ENCODE data around the gene IDH3A.

IDH3A gene

GRCh38 chr15:78171864-78172472, 22.8 kb downstream of the IDH3A start:
- H3K9me3 ChIP-seq (ENCODE audit: insufficient read depth, low read depth, low read length), result no peaks in the 10 kb centered on the region

GRCh38 chr15:78174401-78174800, 25.2 kb downstream of the IDH3A start:
- Histone ChIP-seq H3K9me3 (ENCODE audit: insufficient read depth, low read depth, low read length) (no peaks in the 10 kb centered on the region), H3K27ac (ENCODE audit: low read length) (no peak overlapping the region), H3K9ac (ENCODE audit: low read depth, low read length) (no peak overlapping the region), H3K27me3 (ENCODE audit: insufficient read depth, low read length) (no peaks in the 10 kb centered on the region), H3K4me1 (ENCODE audit: insufficient read depth, low read length) (no peaks in the 10 kb centered on the region), H3K4me3 (ENCODE audit: low read length) (no peak overlapping the region), H3K36me3 (ENCODE audit: insufficient read depth, low read depth, low read length) (peaks cover 32% of the 10 kb centered on the region)

More at GRCh38 chr15:78171864-78172472, 22.8 kb downstream of the IDH3A start:
- Histone ChIP-seq H3K4me3 (ENCODE audit: low read length) (no peak overlapping the region), H3K4me1 (ENCODE audit: insufficient read depth, low read length) (no peaks in the 10 kb centered on the region), H3K9ac (ENCODE audit: low read depth, low read length) (no peak overlapping the region), H3K27ac (ENCODE audit: low read length) (no peak overlapping the region), H3K27me3 (ENCODE audit: insufficient read depth, low read length) (no peaks in the 10 kb centered on the region), H3K36me3 (ENCODE audit: insufficient read depth, low read depth, low read length) (peaks cover 48% of the 10 kb centered on the region)

GRCh38 chr15:78175330-78175729, 26.2 kb downstream of the IDH3A start:
- H3K9me3 ChIP-seq (ENCODE audit: insufficient read depth, low read depth, low read length), result no peaks in the 10 kb centered on the region
- H3K4me3 ChIP-seq (ENCODE audit: low read length), result no peak overlapping the region

GRCh38 chr15:78177447-78177873, 28.3 kb downstream of the IDH3A start:
- H3K27me3 ChIP-seq (ENCODE audit: insufficient read depth, low read length), result no peaks in the 10 kb centered on the region
- no peak overlapping the region for H3K27ac ChIP-seq (ENCODE audit: low read length)
- H3K9ac ChIP-seq (ENCODE audit: low read depth, low read length), result no peak overlapping the region
- H3K36me3 ChIP-seq (ENCODE audit: insufficient read depth, low read depth, low read length), result peaks cover 4% of the 10 kb centered on the region; the same call in 1 of the 2 replicates
- H3K9me3 ChIP-seq (ENCODE audit: insufficient read depth, low read depth, low read length), result no peaks in the 10 kb centered on the region
- H3K4me3 ChIP-seq (ENCODE audit: low read length), result no peak overlapping the region
- no peaks in the 10 kb centered on the region for H3K4me1 ChIP-seq (ENCODE audit: insufficient read depth, low read length)

More at GRCh38 chr15:78175330-78175729, 26.2 kb downstream of the IDH3A start:
- Histone ChIP-seq H3K9ac (ENCODE audit: low read depth, low read length) (no peak overlapping the region), H3K27ac (ENCODE audit: low read length) (no peak overlapping the region), H3K27me3 (ENCODE audit: insufficient read depth, low read length) (no peaks in the 10 kb centered on the region), H3K36me3 (ENCODE audit: insufficient read depth, low read depth, low read length) (peaks cover 23% of the 10 kb centered on the region), H3K4me1 (ENCODE audit: insufficient read depth, low read length) (no peaks in the 10 kb centered on the region)

- Histone ChIP-seq H3K4me1 (ENCODE audit: insufficient read depth, low read length) (no peaks in the 10 kb centered on the region), H3K9me3 (ENCODE audit: insufficient read depth, low read depth, low read length) (no peaks in the 10 kb centered on the region), H3K27me3 (ENCODE audit: insufficient read depth, low read length) (no peaks in the 10 kb centered on the region), H3K36me3 (ENCODE audit: insufficient read depth, low read depth, low read length) (no peaks in the 10 kb centered on the region; the same call in 1 of the 2 replicates), H3K9ac (ENCODE audit: low read depth, low read length) (no peak overlapping the region), H3K4me3 (ENCODE audit: low read length) (no peak overlapping the region), H3K27ac (ENCODE audit: low read length) (no peak overlapping the region)
Observed at GRCh38 chr15:78178064-78178463, 28.9 kb downstream of the IDH3A start.

GRCh38 chr15:78179286-78179840, 30.2 kb downstream of the IDH3A start:
- no peaks in the 10 kb centered on the region for H3K9me3 ChIP-seq (ENCODE audit: insufficient read depth, low read depth, low read length)
- no peak overlapping the region for H3K4me3 ChIP-seq (ENCODE audit: low read length)
- no peaks in the 10 kb centered on the region for H3K27me3 ChIP-seq (ENCODE audit: insufficient read depth, low read length)
- no peaks in the 10 kb centered on the region for H3K4me1 ChIP-seq (ENCODE audit: insufficient read depth, low read length)
- no peaks in the 10 kb centered on the region for H3K36me3 ChIP-seq (ENCODE audit: insufficient read depth, low read depth, low read length)
- H3K9ac ChIP-seq (ENCODE audit: low read depth, low read length), result no peak overlapping the region
- H3K27ac ChIP-seq (ENCODE audit: low read length), result no peak overlapping the region

- Histone ChIP-seq H3K36me3 (ENCODE audit: insufficient read depth, low read depth, low read length) (no peaks in the 10 kb centered on the region), H3K4me3 (ENCODE audit: low read length) (no peak overlapping the region), H3K9me3 (ENCODE audit: insufficient read depth, low read depth, low read length) (no peaks in the 10 kb centered on the region), H3K27me3 (ENCODE audit: insufficient read depth, low read length) (no peaks in the 10 kb centered on the region), H3K4me1 (ENCODE audit: insufficient read depth, low read length) (no peaks in the 10 kb centered on the region), H3K27ac (ENCODE audit: low read length) (no peak overlapping the region), H3K9ac (ENCODE audit: low read depth, low read length) (no peak overlapping the region)
Observed at GRCh38 chr15:78179906-78180305, 30.7 kb downstream of the IDH3A start.

GRCh38 chr15:78182336-78182700, 33.2 kb downstream of the IDH3A start:
- Histone ChIP-seq H3K27me3 (ENCODE audit: insufficient read depth, low read length) (no peaks in the 10 kb centered on the region), H3K4me1 (ENCODE audit: insufficient read depth, low read length) (no peaks in the 10 kb centered on the region), H3K36me3 (ENCODE audit: insufficient read depth, low read depth, low read length) (no peaks in the 10 kb centered on the region), H3K4me3 (ENCODE audit: low read length) (no peak overlapping the region), H3K9ac (ENCODE audit: low read depth, low read length) (no peak overlapping the region), H3K27ac (ENCODE audit: low read length) (no peak overlapping the region), H3K9me3 (ENCODE audit: insufficient read depth, low read depth, low read length) (no peaks in the 10 kb centered on the region)

GRCh38 chr15:78182821-78183220, 33.7 kb downstream of the IDH3A start:
- Histone ChIP-seq H3K27me3 (ENCODE audit: insufficient read depth, low read length) (no peaks in the 10 kb centered on the region), H3K4me3 (ENCODE audit: low read length) (no peak overlapping the region), H3K4me1 (ENCODE audit: insufficient read depth, low read length) (no peaks in the 10 kb centered on the region), H3K27ac (ENCODE audit: low read length) (no peak overlapping the region), H3K36me3 (ENCODE audit: insufficient read depth, low read depth, low read length) (no peaks in the 10 kb centered on the region), H3K9me3 (ENCODE audit: insufficient read depth, low read depth, low read length) (no peaks in the 10 kb centered on the region), H3K9ac (ENCODE audit: low read depth, low read length) (no peak overlapping the region)

GRCh38 chr15:78192826-78193594, 43.8 kb downstream of the IDH3A start:
- H3K27me3 ChIP-seq (ENCODE audit: insufficient read depth, low read length), result no peaks in the 10 kb centered on the region
- H3K27ac ChIP-seq (ENCODE audit: low read length), result no peak overlapping the region
- H3K4me3 ChIP-seq (ENCODE audit: low read length), result no peak overlapping the region
- H3K4me1 ChIP-seq (ENCODE audit: insufficient read depth, low read length), result no peaks in the 10 kb centered on the region
- no peaks in the 10 kb centered on the region for H3K36me3 ChIP-seq (ENCODE audit: insufficient read depth, low read depth, low read length)
- H3K9me3 ChIP-seq (ENCODE audit: insufficient read depth, low read depth, low read length), result no peaks in the 10 kb centered on the region
- no peak overlapping the region for H3K9ac ChIP-seq (ENCODE audit: low read depth, low read length)

GRCh38 chr15:78193731-78194567, 44.8 kb downstream of the IDH3A start:
- Histone ChIP-seq H3K27ac (ENCODE audit: low read length) (no peak overlapping the region), H3K27me3 (ENCODE audit: insufficient read depth, low read length) (no peaks in the 10 kb centered on the region), H3K4me1 (ENCODE audit: insufficient read depth, low read length) (no peaks in the 10 kb centered on the region), H3K9me3 (ENCODE audit: insufficient read depth, low read depth, low read length) (no peaks in the 10 kb centered on the region), H3K9ac (ENCODE audit: low read depth, low read length) (no peak overlapping the region), H3K36me3 (ENCODE audit: insufficient read depth, low read depth, low read length) (no peaks in the 10 kb centered on the region), H3K4me3 (ENCODE audit: low read length) (no peak overlapping the region)
